ENCODE measurements around the gene SUSD2. TPM values are rescaled to one million over a fixed set of nuclear protein-coding genes. Genes with fewer than 3 reads are reported as not detected.

The SUSD2 gene
- total and polyA plus RNA-seq, 2 experiments from 2014 or later: 9.7 to 10.8 TPM

GRCh38 chr22:24214467-24215285, 33.4 kb downstream of the SUSD2 start:
- Histone ChIP-seq H2AFZ (no peak overlapping the region), H3K27ac (no peak overlapping the region), H4K20me1 (ENCODE audit: insufficient read depth, poor library complexity, severe bottlenecking) (no peaks in the 10 kb centered on the region), H3K36me3 (replicated peaks; ENCODE audit: insufficient read depth, low read depth) (no peaks in the 10 kb centered on the region), H3K4me2 (no peak overlapping the region), H3K4me3 (no peak overlapping the region), H3K9me2 (replicated peaks; ENCODE audit: insufficient read depth) (no peaks in the 10 kb centered on the region), H3K27me3 (no peaks in the 10 kb centered on the region), H3K79me2 (no peaks in the 10 kb centered on the region), H3K9me3 (ENCODE audit: low read depth) (no peaks in the 10 kb centered on the region), H3K4me1 (ENCODE audit: insufficient read depth) (no peaks in the 10 kb centered on the region)
- TF ChIP-seq EZH2 (IDR thresholded peaks at IDR 0.05; ENCODE audit: borderline replicate concordance) (no peak), EZH2phosphoT487 (IDR thresholded peaks at IDR 0.05; ENCODE audit: low read depth, severe bottlenecking, unreplicated experiment) (no peak), CTCF (IDR thresholded peaks at IDR 0.05; ENCODE audit: poor library complexity) (no peak)
- 90% methylated on average over 12 of the region's 12 CpGs for WGBS (ENCODE audit: low lambda C conversion rate, missing lambda C conversion rate)
- DNase-seq (ENCODE audit: low spot score): no peak

- no peaks in the 10 kb centered on the region for H3K9me2 ChIP-seq (replicated peaks; ENCODE audit: insufficient read depth)
- H4K20me1 ChIP-seq (ENCODE audit: insufficient read depth, poor library complexity, severe bottlenecking): no peaks in the 10 kb centered on the region
- no peak for DNase-seq (ENCODE audit: low spot score)
- H3K4me1 ChIP-seq (ENCODE audit: insufficient read depth): no peaks in the 10 kb centered on the region
- no peaks in the 10 kb centered on the region for H3K9me3 ChIP-seq (ENCODE audit: low read depth)
- WGBS (ENCODE audit: low lambda C conversion rate, missing lambda C conversion rate): 94% methylated on average over 12 of the region's 12 CpGs
- H2AFZ ChIP-seq: no peak overlapping the region
- H3K27me3 ChIP-seq: no peaks in the 10 kb centered on the region
- no peaks in the 10 kb centered on the region for H3K79me2 ChIP-seq
- no peaks in the 10 kb centered on the region for H3K36me3 ChIP-seq (replicated peaks; ENCODE audit: insufficient read depth, low read depth)
- no peak overlapping the region for H3K27ac ChIP-seq
- no peak overlapping the region for H3K4me2 ChIP-seq
- no peak overlapping the region for H3K4me3 ChIP-seq
- TF ChIP-seq CTCF (IDR thresholded peaks at IDR 0.05; ENCODE audit: poor library complexity): no peak
- no peak for TF ChIP-seq EZH2 (IDR thresholded peaks at IDR 0.05; ENCODE audit: borderline replicate concordance)
- TF ChIP-seq EZH2phosphoT487 (IDR thresholded peaks at IDR 0.05; ENCODE audit: low read depth, severe bottlenecking, unreplicated experiment): no peak
Observed at GRCh38 chr22:24216541-24217209, 35.4 kb downstream of the SUSD2 start.

GRCh38 chr22:24217384-24217783, 36.1 kb downstream of the SUSD2 start:
- H3K9me2 ChIP-seq (replicated peaks; ENCODE audit: insufficient read depth): no peaks in the 10 kb centered on the region
- DNase-seq (ENCODE audit: low spot score): no peak
- H3K4me3 ChIP-seq: no peak overlapping the region
- TF ChIP-seq EZH2 (IDR thresholded peaks at IDR 0.05; ENCODE audit: borderline replicate concordance) (no peak), CTCF (IDR thresholded peaks at IDR 0.05; ENCODE audit: poor library complexity) (no peak), EZH2phosphoT487 (IDR thresholded peaks at IDR 0.05; ENCODE audit: low read depth, severe bottlenecking, unreplicated experiment) (no peak)
- H4K20me1 ChIP-seq (ENCODE audit: insufficient read depth, poor library complexity, severe bottlenecking): no peaks in the 10 kb centered on the region
- H3K36me3 ChIP-seq (replicated peaks; ENCODE audit: insufficient read depth, low read depth): no peaks in the 10 kb centered on the region
- no peaks in the 10 kb centered on the region for H3K9me3 ChIP-seq (ENCODE audit: low read depth)
- H3K27me3 ChIP-seq: no peaks in the 10 kb centered on the region
- 60% methylated on average over 3 of the region's 3 CpGs for WGBS (ENCODE audit: low lambda C conversion rate, missing lambda C conversion rate)
- no peaks in the 10 kb centered on the region for H3K79me2 ChIP-seq
- H3K4me2 ChIP-seq: no peak overlapping the region
- no peak overlapping the region for H3K27ac ChIP-seq
- H3K4me1 ChIP-seq (ENCODE audit: insufficient read depth): no peaks in the 10 kb centered on the region
- no peak overlapping the region for H2AFZ ChIP-seq
